Osteoblast (primary cell): ENCODE data around the gene RAI1. TPM values are rescaled to one million over a fixed set of nuclear protein-coding genes. Genes with fewer than 3 reads are reported as not detected.
A peak's percentile ranks its signal among the peaks of the same experiment; 100 is the strongest.

Source experiments
- DNase-seq: peaks from one replicate; pipeline ENCODE4 v3.0.0; 2011; ENCODE audit warnings: low spot score, mixed read lengths; ENCODE audit not compliant: insufficient read length; ENCODE audit errors: missing footprints
- H2AFZ ChIP-seq: 2 replicates; pipeline ENCODE4 v1.6.0; 2011; ENCODE audit warnings: mild to moderate bottlenecking, low read length
- H3K27ac ChIP-seq: 2 replicates; pipeline ENCODE4 v1.5.1; 2011; ENCODE audit warnings: mild to moderate bottlenecking, low read depth, low read length, moderate library complexity
- H3K27me3 ChIP-seq: 2 replicates; pipeline ENCODE4 v1.6.0; 2012; ENCODE audit warnings: mild to moderate bottlenecking, control low read depth, inconsistent platforms, low read length, moderate library complexity; ENCODE audit not compliant: insufficient read depth
- H3K36me3 ChIP-seq: 2 replicates; pipeline ENCODE4 v1.5.1; 2011; ENCODE audit warnings: mild to moderate bottlenecking, low read length, control low read depth, moderate library complexity; ENCODE audit not compliant: insufficient read depth
- H3K4me1 ChIP-seq: 2 replicates; pipeline ENCODE4 v1.5.1; 2011; ENCODE audit warnings: mild to moderate bottlenecking, low read length, control low read depth, moderate library complexity; ENCODE audit not compliant: insufficient read depth
- H3K4me2 ChIP-seq: 2 replicates; pipeline ENCODE4 v1.6.0; 2011; ENCODE audit warnings: mild to moderate bottlenecking, low read length; ENCODE audit not compliant: insufficient read depth
- H3K4me3 ChIP-seq: fragments of 200-600 bp; sonication (generic); 3 replicates; pipeline ENCODE4 v1.5.1; 2012; ENCODE audit warnings: mild to moderate bottlenecking, low read length, inconsistent platforms; ENCODE audit not compliant: insufficient read depth
- H3K79me2 ChIP-seq: 2 replicates; pipeline ENCODE4 v1.6.0; 2012; ENCODE audit warnings: mild to moderate bottlenecking, low read length, control low read depth, inconsistent platforms; ENCODE audit not compliant: insufficient read depth
- H3K9me3 ChIP-seq: 2 replicates; pipeline ENCODE4 v1.5.1; 2011; ENCODE audit warnings: low read depth, low read length, control low read depth
- H4K20me1 ChIP-seq: 2 replicates; pipeline ENCODE4 v1.6.0; 2012; ENCODE audit warnings: mild to moderate bottlenecking, low read length, control low read depth; ENCODE audit not compliant: insufficient read depth
- total RNA-seq: library from RNA; depleted of rRNA; stranded (reverse); fragments of >200 nt; gene quantifications from 2 replicates; pipeline ENCODE4 v1.2.3, GENCODE V29; 2012
- TF ChIP-seq, protein P1 (sequence below): IDR thresholded peaks from 2 replicates; pipeline ENCODE4 v1.5.1; 2011; ENCODE audit warnings: mild to moderate bottlenecking, low read depth, low read length, moderate library complexity; ENCODE audit errors: extremely low read depth

The RAI1 gene
- total RNA-seq, 1 donor, result 15.6 TPM

GRCh38 chr17:17745476-17746455 lies 64.5 kb downstream of the RAI1 start:
- Histone ChIP-seq H3K4me3 (no peak overlapping the region), H3K4me1 (peaks cover 26% of the 10 kb centered on the region), H3K4me2 (no peak overlapping the region), H3K9me3 (no peaks in the 10 kb centered on the region), H3K27me3 (no peaks in the 10 kb centered on the region), H3K27ac (no peak overlapping the region), H3K79me2 (peaks cover 82% of the 10 kb centered on the region), H2AFZ (no peak overlapping the region), H4K20me1 (peaks cover 51% of the 10 kb centered on the region), H3K36me3 (no peaks in the 10 kb centered on the region)
- TF ChIP-seq, protein P1, sequence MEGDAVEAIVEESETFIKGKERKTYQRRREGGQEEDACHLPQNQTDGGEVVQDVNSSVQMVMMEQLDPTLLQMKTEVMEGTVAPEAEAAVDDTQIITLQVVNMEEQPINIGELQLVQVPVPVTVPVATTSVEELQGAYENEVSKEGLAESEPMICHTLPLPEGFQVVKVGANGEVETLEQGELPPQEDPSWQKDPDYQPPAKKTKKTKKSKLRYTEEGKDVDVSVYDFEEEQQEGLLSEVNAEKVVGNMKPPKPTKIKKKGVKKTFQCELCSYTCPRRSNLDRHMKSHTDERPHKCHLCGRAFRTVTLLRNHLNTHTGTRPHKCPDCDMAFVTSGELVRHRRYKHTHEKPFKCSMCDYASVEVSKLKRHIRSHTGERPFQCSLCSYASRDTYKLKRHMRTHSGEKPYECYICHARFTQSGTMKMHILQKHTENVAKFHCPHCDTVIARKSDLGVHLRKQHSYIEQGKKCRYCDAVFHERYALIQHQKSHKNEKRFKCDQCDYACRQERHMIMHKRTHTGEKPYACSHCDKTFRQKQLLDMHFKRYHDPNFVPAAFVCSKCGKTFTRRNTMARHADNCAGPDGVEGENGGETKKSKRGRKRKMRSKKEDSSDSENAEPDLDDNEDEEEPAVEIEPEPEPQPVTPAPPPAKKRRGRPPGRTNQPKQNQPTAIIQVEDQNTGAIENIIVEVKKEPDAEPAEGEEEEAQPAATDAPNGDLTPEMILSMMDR, result no peak
- no peak for DNase-seq

DNA sequence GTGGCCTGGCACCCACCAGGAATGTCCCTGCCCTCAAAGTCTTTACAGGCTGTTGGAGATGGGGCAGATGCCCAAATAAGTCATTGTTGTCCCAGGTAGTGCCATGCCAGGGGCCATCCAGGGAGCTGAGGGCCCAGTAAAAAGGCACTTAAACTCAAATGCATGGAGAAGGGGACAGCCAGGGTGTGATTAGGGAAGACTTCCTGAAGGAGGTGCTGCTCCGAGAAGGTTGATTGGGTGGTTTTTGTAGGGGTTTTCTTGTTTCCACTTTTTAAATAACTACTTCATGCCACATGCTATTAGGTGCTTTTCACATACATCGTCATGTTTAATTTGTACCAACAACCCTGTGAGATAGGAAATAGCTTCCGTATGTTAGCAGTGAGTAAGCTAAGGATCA lies 66.9 kb downstream of the RAI1 start:
- Histone ChIP-seq H3K4me1 (peaks cover 14% of the 10 kb centered on the region), H2AFZ (no peak overlapping the region), H3K27ac (no peak overlapping the region), H3K9me3 (no peaks in the 10 kb centered on the region), H4K20me1 (peaks cover 41% of the 10 kb centered on the region), H3K4me2 (no peak overlapping the region), H3K4me3 (no peak overlapping the region), H3K79me2 (peaks cover 83% of the 10 kb centered on the region), H3K27me3 (no peaks in the 10 kb centered on the region), H3K36me3 (no peaks in the 10 kb centered on the region)
- TF ChIP-seq, protein P1, result peak; percentile 19
- no peak for DNase-seq

- peaks cover 14% of the 10 kb centered on the region for H3K4me1 ChIP-seq
- peaks cover 83% of the 10 kb centered on the region for H3K79me2 ChIP-seq
- no peak overlapping the region for H3K4me2 ChIP-seq
- H4K20me1 ChIP-seq, result peaks cover 40% of the 10 kb centered on the region
- TF ChIP-seq, protein P1, result no peak
- H3K27me3 ChIP-seq, result no peaks in the 10 kb centered on the region
- no peaks in the 10 kb centered on the region for H3K36me3 ChIP-seq
- H2AFZ ChIP-seq, result no peak overlapping the region
- H3K4me3 ChIP-seq, result no peak overlapping the region
- DNase-seq, result no peak
- no peaks in the 10 kb centered on the region for H3K9me3 ChIP-seq
- no peak overlapping the region for H3K27ac ChIP-seq
Observed at GRCh38 chr17:17748604-17749003, 67.3 kb downstream of the RAI1 start.

DNA sequence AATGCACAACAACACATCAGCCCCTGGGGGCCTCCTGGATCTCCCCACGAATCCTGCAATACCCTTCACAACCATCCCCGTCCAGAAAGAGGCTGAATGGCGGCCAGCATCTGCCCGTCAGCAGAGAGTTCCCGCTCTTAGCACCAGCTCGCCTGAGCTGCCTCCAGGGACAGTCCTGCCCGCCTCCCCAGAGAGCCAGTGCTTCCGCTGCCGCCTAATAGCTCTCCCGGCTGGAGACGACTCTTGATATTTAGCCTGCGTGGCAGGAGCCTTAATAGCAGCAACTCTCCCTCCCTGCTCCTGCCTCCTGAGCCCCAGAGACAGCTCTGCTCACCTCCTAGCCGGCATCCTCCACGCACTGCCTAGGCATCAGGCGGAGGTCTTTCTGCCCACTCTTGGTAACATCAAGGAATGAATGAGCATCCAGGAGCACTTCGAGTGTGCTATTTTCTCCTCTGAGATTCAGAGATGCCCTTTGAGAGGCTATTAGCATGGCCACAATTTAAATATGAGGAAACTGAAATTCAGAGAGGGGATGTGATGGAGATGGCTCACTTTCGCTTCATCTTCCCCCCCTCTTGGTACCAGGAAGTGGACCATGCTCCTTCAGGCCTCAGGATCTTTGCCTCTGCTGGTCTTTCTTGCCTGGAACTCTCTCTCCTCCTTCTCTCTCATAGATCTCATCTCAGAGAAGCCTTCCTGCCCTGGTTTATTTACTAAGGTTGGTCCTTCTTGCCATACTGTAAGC lies 67.9 kb downstream of the RAI1 start:
- Histone ChIP-seq H3K9me3 (no peaks in the 10 kb centered on the region), H3K27me3 (no peaks in the 10 kb centered on the region), H3K4me1 (peaks cover 14% of the 10 kb centered on the region), H4K20me1 (peaks cover 36% of the 10 kb centered on the region), H3K36me3 (no peaks in the 10 kb centered on the region), H2AFZ (no peak overlapping the region), H3K79me2 (peaks cover 81% of the 10 kb centered on the region), H3K4me3 (no peak overlapping the region), H3K4me2 (no peak overlapping the region), H3K27ac (no peak overlapping the region)
- TF ChIP-seq, protein P1, result no peak
- DNase-seq, result no peak
